NCI-H774 (cell line): ENCODE results near the gene VCPKMT.

Source experiments
- DNase-seq: peaks from one replicate; lab custom pipeline; 2025; lab: John Stamatoyannopoulos, UW

The VCPKMT gene

GRCh38 chr14:50116181-50116956, at the start of gene VCPKMT:
VCPKMT (minus strand) TSS chr14:50116572; CDS start chr14:50116552, 20 bp downstream.
- DNase-seq: peak; percentile 83

GRCh38 chr14:50156111-50156510, 39.7 kb upstream of the VCPKMT start:
- DNase-seq: no peak

- no peak for DNase-seq
These were observed 32.4 kb upstream of the VCPKMT start for GRCh38 chr14:50148799-50149198.

DNA sequence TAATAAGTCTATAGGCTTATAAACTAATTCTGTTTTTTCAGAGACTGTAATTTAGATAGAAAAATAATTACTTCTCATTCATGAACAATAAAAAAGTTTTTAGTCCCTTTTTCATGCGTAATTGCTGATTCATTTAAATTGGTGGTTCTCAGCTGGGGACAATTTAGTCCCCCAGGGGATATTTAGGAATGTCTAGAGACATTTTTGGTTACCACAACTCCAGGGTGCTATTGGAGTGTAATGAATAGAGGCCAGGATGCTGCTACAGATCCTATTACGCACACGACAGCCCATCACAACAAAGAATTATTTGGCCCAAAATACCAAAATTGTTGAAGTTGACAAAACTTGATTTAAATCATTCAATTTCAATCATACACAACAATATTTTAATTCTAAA, 22.8 kb upstream of the VCPKMT start:
- DNase-seq: no peak

- DNase-seq: no peak
These were observed 11.4 kb upstream of the VCPKMT start for GRCh38 chr14:50127802-50128201.

GRCh38 chr14:50123062-50123461, 6.7 kb upstream of the VCPKMT start:
- DNase-seq: no peak

DNA sequence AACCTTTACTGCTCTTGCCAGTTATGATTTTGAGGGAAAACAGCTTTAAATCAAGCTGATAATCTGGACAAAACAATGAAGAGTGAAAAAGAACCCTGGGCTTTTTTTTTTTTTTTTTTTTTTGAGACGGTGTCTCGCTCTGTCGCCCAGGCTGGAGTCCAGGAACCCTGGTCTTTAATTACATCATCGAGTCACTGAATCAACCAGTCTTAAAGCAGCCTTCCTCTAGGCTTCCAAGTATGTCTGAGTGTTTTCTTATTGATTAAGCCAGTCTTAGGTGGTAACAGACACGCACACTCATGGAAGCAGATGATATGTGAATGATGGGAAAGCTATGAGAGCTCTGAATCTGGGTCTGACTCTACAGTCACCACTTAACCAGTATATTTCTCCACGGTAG, 5.9 kb upstream of the VCPKMT start:
- no peak for DNase-seq

DNA sequence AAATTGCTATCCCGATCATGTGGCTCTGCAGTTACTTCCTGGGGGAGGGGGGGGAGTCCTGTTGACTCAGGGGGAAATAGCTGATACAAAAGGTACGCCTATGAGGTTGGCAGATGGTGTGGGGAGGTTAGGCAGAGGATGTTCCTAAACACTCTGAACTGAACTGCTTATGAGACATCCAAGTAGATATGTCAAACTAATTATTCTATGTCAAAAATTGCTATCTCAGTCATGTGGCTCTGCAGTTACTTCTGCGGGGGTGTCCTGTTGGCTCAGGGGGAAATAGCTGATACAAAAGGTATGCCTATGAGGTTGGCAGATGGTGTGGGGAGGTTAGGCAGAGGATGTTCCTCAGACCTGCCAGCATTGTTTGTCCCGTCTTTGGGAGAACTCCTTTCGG, 5.1 kb upstream of the VCPKMT start:
- DNase-seq: no peak

- DNase-seq: no peak
These were observed 1.1 kb upstream of the VCPKMT start for GRCh38 chr14:50117456-50117855.

GRCh38 chr14:50116966-50117365, 594 bp upstream of the VCPKMT start:
- DNase-seq: no peak

DNA sequence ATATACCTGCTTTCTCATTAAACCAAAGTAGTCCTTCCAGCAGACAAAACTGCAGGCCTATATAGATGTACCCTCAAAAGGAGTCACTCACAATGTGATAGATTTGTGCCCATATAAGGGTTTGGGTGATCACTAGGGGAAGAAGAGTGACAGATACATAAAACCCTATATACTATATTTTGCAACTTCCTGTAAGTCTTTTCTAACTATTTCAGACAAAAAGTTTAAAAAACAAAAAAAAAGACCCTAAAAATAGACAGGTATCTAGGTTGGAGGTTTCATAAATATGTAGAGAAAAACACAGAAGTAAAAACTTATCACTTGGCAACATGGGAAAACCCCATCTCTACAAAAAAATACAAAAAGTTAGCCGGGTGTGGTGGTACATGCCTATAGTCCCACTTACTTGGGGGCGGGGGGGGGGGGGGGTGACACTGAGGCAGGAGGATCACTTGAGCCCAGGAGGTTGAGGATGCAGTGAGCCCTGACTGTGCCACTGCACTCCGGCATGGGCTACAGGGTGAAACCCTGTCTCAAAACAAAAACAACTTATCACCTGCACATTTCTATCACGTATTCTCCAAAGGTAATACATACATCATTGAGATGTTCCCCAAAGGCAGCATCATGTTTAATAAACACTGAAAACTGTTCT, 2.9 kb downstream of the VCPKMT start:
- no peak for DNase-seq

DNA sequence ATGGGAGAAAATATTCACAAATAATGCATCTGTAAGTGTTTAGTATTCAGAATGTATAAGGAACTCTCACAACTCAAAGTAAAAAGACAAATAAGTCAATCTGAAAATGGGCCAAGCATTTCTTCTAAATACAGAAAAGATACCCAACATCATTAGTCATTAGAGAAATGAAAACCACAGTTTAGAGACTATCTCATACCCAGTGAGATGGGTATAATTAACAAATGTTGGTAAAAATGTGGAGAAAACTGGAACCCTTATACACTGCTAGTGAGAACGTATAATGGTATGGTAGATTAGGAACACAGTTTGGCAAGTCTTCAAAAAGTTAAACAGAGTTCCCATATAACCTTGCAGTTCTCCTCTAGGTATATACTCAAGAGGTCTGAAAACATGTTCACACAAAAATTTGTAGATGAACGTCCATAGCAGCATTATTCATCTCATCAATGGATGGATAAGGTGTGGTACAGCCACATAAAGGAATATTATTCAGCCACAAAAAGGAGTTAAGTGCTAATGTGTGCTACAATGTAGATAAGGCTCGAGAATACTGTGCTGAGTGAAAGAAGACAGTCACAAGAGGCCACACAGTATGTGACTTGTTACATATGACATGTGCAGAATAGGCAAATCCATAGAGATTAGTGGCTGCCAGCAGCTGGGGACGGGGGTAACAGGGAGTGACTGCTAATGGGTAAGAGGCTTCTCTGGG, 5.9 kb downstream of the VCPKMT start:
- no peak for DNase-seq

- DNase-seq: no peak
These were observed 7.0 kb downstream of the VCPKMT start for GRCh38 chr14:50109342-50109741.

GRCh38 chr14:50107850-50108249, 8.5 kb downstream of the VCPKMT start:
- DNase-seq: no peak

GRCh38 chr14:50106178-50106577, 10.2 kb downstream of the VCPKMT start:
- DNase-seq: no peak

DNA sequence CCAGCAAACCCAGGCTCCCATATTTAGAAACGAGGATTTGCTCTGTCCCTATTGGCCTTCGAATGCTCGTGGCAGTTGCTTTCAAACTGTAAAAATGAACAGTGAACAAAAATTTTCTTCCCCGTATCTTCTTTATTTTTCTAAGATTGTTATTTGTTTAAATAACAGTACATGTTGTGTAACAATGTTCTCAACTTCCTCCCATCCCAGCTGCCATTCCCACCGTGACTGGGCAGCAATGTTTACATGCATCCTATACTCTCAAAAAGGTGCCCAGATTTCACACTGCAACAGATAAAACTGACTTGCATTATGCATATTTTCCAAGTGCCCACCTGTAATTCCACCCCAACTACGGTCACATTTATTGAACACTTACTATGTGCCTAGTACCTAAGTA, 12.8 kb downstream of the VCPKMT start:
- DNase-seq: no peak

GRCh38 chr14:50101417-50101816, 15.0 kb downstream of the VCPKMT start:
- DNase-seq: no peak

- no peak for DNase-seq
These were observed 15.6 kb downstream of the VCPKMT start for GRCh38 chr14:50100805-50101204.

- DNase-seq: no peak
These were observed 17.0 kb downstream of the VCPKMT start for GRCh38 chr14:50099335-50099734.

GRCh38 chr14:50095895-50096294, 20.5 kb downstream of the VCPKMT start:
- DNase-seq: no peak

- DNase-seq: no peak
These were observed 22.2 kb downstream of the VCPKMT start for GRCh38 chr14:50094056-50094755.

DNA sequence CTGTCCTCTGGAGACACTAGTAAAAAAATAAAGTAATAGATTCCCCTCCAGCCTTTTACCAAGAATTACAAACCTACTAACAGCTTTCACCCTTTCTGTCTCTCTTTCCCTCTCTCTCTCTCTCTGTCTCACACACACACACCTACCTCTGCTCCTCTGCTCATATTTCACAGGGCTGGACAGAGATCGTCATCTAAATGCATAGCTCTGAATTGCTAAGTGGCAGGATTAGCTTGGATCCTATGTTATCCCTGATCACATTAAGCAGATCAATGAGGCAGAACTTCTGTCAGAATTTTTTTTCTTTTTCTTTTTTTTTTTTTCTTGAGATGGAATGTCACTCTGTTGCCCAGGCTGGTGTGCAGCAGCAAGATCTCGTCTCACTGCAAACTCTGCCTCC, 22.9 kb downstream of the VCPKMT start:
- no peak for DNase-seq
